HUES48 (cell line): ENCODE data around the gene MTA2.

Source experiments
- H3K27ac ChIP-seq: one replicate; pipeline ENCODE4 v1.7.0; 2013; ENCODE audit warnings: low read depth, low read length, inconsistent platforms
- H3K27me3 ChIP-seq: 2 replicates; pipeline ENCODE4 v1.6.1; 2013; ENCODE audit warnings: mild to moderate bottlenecking, low read length; ENCODE audit not compliant: control insufficient read depth, insufficient read depth
- H3K36me3 ChIP-seq: 2 replicates; pipeline ENCODE4 v1.6.1; 2013; ENCODE audit warnings: low read length; ENCODE audit not compliant: control insufficient read depth, insufficient read depth
- H3K4me1 ChIP-seq: 2 replicates; pipeline ENCODE4 v1.6.1; 2013; ENCODE audit warnings: mild to moderate bottlenecking, low read length; ENCODE audit not compliant: control insufficient read depth, insufficient read depth
- H3K4me3 ChIP-seq: 2 replicates; pipeline ENCODE4 v1.5.1; 2013; ENCODE audit warnings: mild to moderate bottlenecking, low read depth, low read length
- H3K9ac ChIP-seq: 2 replicates; pipeline ENCODE4 v1.6.1; 2013; ENCODE audit warnings: mild to moderate bottlenecking, low read depth, low read length, moderate library complexity
- H3K9me3 ChIP-seq: 2 replicates; pipeline ENCODE4 v1.6.1; 2013; ENCODE audit warnings: low read length; ENCODE audit not compliant: control insufficient read depth, insufficient read depth

MTA2 gene

GRCh38 chr11:62543680-62544444 lies 57.8 kb downstream of the MTA2 start:
- Histone ChIP-seq H3K36me3 (no peaks in the 10 kb centered on the region), H3K27ac (no peak overlapping the region), H3K9me3 (no peaks in the 10 kb centered on the region), H3K4me1 (peaks cover 18% of the 10 kb centered on the region), H3K27me3 (peaks cover 64% of the 10 kb centered on the region), H3K9ac (no peak overlapping the region), H3K4me3 (peak overlapping the region; percentile 33; the same call in 1 of the 2 replicates)
